ENCODE data around the gene ANP32A.
"Not testable (repeated sequence)": the region's sequence is repeated elsewhere in the genome, so short reads cannot be mapped to it uniquely, and the experiment has no call there.

ANP32A gene

DNA sequence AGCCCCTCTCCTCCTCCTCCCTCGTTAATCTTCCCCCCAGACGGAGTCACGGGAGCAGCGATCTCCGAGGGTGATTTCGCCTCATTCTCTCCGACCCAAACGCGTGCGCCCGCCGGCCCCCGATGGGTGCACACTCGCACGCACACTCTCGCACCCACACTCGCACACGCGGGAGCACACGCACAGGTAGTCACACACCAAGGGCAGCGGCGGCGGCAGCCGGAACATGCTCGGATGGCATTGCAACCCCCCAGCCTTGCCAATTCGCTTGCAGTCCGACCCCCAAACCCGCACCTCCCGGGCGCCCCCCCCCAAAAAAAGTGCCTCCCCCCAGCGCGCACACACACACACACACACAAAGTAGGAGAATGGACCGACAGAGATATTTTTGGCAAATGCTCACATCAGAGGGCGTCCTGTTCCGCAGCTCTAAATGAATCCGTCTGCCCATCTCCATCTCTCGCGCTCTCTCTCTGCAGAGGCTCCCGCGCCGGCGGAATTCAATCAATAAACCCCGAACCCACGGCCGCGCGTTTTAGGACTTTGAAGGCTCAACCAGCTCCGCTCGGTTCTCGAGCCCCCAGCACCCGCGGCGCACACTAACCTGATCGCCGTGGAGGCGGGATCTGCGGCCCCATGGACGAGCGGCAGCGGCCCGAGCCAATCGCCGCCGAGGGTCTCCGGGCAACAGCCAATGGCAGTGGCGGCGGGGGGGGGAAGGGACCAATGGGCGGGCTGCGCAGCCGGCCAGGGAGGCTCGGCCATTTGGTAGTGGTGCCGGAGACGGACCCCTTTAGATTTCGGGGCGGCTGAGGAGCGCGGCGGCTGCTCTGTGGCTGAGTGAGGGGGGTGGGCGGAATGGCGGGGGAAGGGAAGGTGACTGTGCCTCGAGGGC, at the start of gene ANP32A:
TSS of gene ANP32A (minus strand) at position 601 of the 895 bp plus-strand sequence. CDS start at position 457, 144 bp downstream.
- DNase-seq (ENCODE audit: low read depth), result peak; percentile 97

DNA sequence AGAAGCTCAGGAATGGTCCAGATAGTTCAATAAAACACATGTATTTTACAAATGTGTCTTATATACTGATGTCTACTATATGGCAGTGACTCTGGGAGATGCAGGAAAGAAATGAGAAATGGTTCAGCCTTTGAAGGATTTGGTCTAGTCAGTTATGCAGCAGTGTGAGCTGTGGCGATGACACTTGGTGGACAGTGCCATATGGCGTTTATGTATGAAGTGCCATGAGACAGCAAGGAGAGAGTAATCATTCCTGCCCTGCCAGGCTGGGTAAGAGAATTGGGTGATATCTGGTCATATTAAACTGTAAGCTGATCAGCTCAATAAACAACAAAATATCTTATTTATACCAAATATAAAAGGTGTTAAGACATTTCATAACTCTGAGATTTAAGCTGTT, 47.6 kb upstream of the ANP32A start:
- no peak for DNase-seq (ENCODE audit: low read depth)

GRCh38 chr15:68862415-68862814, 41.7 kb upstream of the ANP32A start:
- no peak for DNase-seq (ENCODE audit: low read depth)

- not testable (repeated sequence) for DNase-seq (ENCODE audit: low read depth)
Measured at GRCh38 chr15:68858666-68859065, 38.0 kb upstream of the ANP32A start.

GRCh38 chr15:68857443-68857842, 36.7 kb upstream of the ANP32A start:
- not testable (repeated sequence) for DNase-seq (ENCODE audit: low read depth)

DNA sequence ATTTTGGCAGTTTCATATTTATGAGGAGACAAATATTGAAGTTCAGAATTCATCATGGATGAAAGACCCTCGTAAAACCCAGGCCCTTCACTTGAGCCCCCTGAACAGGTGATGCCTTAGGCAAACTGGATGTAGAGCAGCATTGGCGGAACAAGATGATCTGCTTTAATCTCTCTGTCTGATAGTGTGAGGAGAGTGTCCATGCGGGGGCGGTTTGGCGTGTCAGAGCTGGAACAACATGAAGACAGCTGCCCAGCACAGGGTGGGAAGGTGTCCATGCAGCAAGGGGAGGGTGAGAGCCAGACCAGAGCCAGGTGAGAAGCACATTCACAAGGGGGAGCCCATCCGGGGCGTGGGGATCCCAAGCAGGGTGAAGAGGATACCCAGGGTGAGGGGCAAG, 31.8 kb upstream of the ANP32A start:
- no peak for DNase-seq (ENCODE audit: low read depth)

GRCh38 chr15:68851971-68852370, 31.3 kb upstream of the ANP32A start:
- no peak for DNase-seq (ENCODE audit: low read depth)

GRCh38 chr15:68849497-68849896, 28.8 kb upstream of the ANP32A start:
- no peak for DNase-seq (ENCODE audit: low read depth)

GRCh38 chr15:68846851-68847439, 26.2 kb upstream of the ANP32A start:
- no peak for DNase-seq (ENCODE audit: low read depth)

DNA sequence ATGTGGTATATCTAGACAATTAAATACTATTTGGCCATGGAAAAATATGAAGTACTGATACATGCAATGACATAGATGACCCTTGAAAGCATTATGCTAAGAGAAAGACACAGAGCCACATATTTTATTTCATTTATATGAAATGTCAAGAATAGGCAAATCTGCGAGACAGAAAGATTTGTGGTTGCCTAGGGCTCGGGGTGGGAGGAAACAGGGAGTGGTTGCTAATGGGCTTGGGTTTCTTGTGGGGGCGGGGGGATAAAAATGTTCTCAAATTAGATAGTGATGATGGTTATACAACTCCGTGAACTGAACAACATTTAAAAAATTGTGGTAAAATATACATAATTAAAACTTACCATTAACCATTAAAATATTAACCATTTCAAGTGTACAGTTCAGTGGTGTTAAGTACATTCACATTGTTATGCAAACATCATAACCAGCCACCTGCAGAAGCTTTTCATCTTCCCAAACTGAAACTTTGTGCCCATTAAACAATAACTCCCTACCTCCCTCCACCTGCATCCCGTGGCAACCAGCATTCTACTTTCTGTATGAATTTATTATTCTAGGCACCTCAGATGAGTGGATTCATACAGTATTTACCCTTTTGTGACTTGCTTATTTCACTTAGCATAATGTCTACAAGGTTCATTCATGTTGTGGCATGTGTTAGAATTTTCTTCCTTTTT, 24.3 kb upstream of the ANP32A start:
- DNase-seq (ENCODE audit: low read depth), result no peak

DNA sequence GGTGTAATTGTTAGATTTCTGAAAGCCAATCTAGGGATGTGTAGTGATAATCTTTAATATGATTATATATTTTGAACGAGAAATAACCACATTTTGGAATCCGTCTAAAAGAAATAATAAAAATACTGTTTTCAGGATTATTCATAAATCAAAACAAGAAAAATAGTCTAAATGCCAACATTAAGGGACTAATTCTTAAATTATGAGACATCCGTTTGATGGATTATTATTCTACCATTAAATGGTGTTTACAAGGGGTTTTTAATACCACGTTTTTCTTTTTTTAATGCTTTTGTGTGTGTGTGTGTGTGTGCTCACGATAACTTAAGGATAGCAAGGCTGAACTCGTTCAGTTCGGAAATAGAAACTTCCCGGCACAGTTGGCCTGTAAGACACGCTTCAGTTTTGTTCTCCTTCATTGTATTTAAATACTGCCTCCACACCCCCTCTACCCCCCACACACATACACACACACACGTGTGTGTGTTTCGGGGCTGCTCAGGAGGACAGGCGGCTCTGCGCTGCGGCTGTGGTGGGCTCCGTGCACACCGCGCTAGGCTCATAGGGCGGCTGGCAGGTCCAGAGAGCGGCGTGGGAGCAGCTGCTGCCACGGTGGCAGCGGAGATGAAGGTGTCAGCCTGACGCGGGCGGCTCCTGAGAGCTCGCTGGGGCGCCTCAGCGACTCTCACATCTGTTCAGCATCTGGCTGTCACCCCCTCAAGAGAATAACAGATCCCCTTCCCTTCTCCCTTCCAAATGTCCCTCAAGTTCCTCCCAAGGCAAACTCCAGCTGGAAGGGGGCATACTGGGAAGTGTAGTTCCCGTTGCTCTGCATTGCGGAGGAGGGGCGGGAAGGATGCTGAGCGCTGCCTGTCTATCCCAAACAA, 23.0 kb upstream of the ANP32A start:
- no peak for DNase-seq (ENCODE audit: low read depth)

DNA sequence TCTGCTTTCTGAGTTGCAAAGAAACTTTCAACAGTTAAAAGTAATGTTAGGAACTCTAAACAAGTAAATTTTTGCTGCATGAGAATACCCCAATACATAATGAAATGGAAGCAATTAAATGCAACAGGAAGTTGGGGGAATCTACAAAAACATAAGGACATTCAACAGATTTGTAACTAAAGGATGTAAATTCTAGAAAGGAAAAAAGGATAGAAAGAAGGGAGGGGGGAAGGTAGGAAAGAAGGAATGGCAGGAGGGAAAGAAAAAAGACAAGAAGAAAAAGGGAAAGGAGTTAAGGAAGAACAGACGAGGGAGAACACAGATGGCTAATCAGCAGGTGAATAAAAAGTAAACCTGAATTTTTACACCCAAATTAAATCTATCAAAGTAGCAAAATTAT, 22.3 kb upstream of the ANP32A start:
- no peak for DNase-seq (ENCODE audit: low read depth)

GRCh38 chr15:68834346-68834745, 13.7 kb upstream of the ANP32A start:
- no peak for DNase-seq (ENCODE audit: low read depth)

DNA sequence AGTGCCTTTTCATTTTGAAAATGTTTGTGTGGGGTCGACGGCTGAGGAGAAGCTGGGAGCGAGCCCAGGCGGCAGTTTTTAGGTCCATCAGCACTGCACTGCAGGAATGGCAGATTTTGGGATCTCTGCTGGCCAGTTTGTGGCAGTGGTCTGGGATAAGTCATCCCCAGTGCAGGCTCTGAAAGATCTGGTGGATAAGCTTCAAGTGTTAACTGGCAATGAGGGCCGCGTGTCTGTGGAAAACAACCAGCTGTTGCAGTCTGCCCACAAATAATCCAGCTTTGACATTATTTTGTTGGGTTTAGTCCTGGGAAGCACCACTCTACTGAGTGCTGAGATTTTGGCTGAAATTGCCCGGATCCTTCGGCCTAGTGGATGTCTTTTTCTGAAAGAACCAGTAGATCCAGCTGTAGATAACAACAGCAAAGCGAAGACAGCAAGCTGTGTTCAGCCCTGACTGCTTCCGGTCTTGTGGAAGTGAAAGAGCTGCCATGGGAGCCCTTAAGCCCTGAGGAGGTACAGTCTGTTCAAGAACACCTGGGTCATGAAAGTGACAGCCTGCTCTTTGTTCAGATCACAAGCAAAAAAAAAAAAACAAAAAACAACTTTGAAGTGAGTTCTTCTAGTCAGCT, 13.1 kb upstream of the ANP32A start:
- DNase-seq (ENCODE audit: low read depth), result no peak

DNA sequence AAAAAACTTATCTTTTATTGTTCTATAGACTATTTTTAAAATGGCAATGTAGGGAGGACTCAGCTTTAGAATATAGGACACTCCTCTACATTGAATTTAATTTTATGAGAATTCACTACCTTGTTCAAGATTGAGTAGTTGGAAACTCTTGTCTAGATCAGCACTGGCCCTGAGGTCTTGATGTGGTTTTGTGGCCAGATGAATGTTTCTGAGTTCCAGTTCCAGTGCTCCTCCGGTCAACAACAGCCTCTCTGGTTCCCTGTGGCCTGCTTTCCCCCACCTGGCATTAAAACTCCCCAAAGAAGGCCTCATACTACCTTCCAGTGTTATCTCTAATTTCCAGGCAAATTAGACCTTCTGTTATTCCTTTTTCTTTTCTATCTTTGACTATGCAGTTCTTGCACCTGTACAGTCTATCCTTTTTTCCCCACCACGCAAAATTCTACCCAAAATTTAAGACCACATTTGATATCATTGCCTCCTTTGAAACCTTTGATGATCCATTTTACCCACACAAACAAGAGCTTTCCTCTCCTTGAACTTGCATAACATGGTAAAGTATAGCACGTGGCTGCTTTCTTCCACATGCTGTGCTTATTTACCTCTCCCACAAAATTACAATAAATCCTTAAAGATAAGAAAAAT, 9.6 kb upstream of the ANP32A start:
- no peak for DNase-seq (ENCODE audit: low read depth)

DNA sequence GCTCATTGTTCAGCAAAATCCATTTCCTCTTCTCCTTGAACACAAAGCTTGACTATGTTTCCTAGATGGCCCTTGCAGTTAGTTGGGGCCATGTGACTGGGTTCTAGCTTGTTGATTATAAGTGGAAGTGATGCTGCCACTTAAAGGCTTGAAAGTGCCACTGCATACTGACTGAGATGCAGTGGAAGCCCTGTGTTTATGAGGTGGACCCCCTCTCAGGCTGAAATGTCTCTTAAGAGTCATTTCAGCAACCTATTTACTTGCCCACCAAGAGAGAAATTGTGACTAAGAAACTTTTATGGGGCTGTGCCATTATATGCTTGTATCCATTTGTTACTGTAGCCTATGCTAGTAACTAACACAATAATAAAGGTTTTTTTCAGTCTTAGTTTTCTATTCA, 8.4 kb upstream of the ANP32A start:
- DNase-seq (ENCODE audit: low read depth), result no peak

GRCh38 chr15:68823561-68823960, 2.9 kb upstream of the ANP32A start:
- DNase-seq (ENCODE audit: low read depth), result no peak

- DNase-seq (ENCODE audit: low read depth), result no peak
Measured at GRCh38 chr15:68822818-68823217, 2.1 kb upstream of the ANP32A start.

DNA sequence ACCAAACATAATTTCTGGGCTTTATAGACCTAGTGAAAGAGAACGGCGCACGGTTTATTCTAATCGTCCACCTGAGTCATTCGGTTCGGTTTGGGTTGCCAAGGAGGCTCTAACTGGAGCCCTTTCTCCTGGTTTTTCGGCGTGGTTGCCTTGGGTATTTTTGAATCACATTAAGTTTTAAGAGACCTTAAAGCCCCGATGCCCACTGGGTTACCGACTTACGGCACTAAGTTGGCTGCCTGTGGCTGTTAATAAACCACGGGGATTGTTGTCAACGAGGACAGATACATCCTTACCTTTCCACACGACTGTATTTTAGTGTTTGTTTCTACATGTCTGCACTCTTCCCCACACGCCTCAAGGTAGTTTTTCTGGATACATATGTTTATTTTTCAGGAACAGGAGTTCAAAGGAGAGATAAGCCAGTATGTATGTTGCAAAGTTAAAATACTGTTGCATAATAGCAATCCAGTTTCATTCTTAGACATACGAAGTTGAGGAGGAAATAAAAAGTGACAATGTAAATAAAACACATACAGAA, 1.2 kb upstream of the ANP32A start:
- DNase-seq (ENCODE audit: low read depth), result no peak

GRCh38 chr15:68821190-68821840, 620 bp upstream of the ANP32A start:
- no peak for DNase-seq (ENCODE audit: low read depth)

All from stimulated activated CD8-positive, alpha-beta memory T cell treated with anti-CD3 and anti-CD28 coated beads, Interleukin-15, amount 100 ng/mL, for 1 hour (primary cell).